Progenitor cell of endocrine pancreas (in vitro differentiated cells): Measurements from ENCODE around the gene JAG1. TPM values are rescaled to one million over a fixed set of nuclear protein-coding genes. Genes with fewer than 3 reads are reported as not detected.
A peak's percentile ranks its signal among the peaks of the same experiment; 100 is the strongest.

Experiments
- DNase-seq: peaks from one replicate; pipeline ENCODE4 v3.0.0; 2021; ENCODE audit warnings: low spot score; ENCODE audit not compliant: unreplicated experiment
- H3K27ac Mint-ChIP-seq: 2 replicates; pipeline ENCODE4 v1.8.0; 2021; ENCODE audit warnings: mild to moderate bottlenecking, moderate library complexity, mixed read lengths
- H3K27me3 Mint-ChIP-seq: 2 replicates; pipeline ENCODE4 v1.8.0; 2021; ENCODE audit warnings: mixed read lengths
- H3K36me3 Mint-ChIP-seq: 2 replicates; pipeline ENCODE4 v1.8.0; 2022; ENCODE audit warnings: mixed read lengths; ENCODE audit not compliant: insufficient read depth
- H3K4me1 Mint-ChIP-seq: 2 replicates; pipeline ENCODE4 v1.8.0; 2021; ENCODE audit warnings: low read depth, mixed read lengths
- H3K4me3 Mint-ChIP-seq: 2 replicates; pipeline ENCODE4 v1.8.0; 2021; ENCODE audit warnings: low read depth, mild to moderate bottlenecking, moderate library complexity, mixed read lengths
- H3K9me3 Mint-ChIP-seq: 2 replicates; pipeline ENCODE4 v1.8.0; 2021; ENCODE audit warnings: low read depth, mixed read lengths
- CTCF ChIP-seq: fragments of 200-600 bp; sonication (generic); IDR thresholded peaks from one replicate; pipeline ENCODE4 v1.5.0; 2021; ENCODE audit warnings: antibody characterized with exemption, mild to moderate bottlenecking; ENCODE audit not compliant: unreplicated experiment
- total RNA-seq: library from RNA; stranded (reverse); gene quantifications from 2 replicates; pipeline ENCODE4 v1.2.1, GENCODE V29; 2021

The JAG1 gene
- total RNA-seq, 1 donor from 2014 or later: 277 TPM

GRCh38 chr20:10672624-10673127, 1.1 kb downstream of the JAG1 start:
- DNase-seq: peak; percentile 23
- H3K27ac Mint-ChIP-seq: peak overlapping the region; percentile 96
- no peak for TF ChIP-seq CTCF
- peak overlapping the region; percentile 99 for H3K4me3 Mint-ChIP-seq
- peaks cover 26% of the 10 kb centered on the region for H3K36me3 Mint-ChIP-seq
- peaks cover 40% of the 10 kb centered on the region for H3K4me1 Mint-ChIP-seq
- H3K27me3 Mint-ChIP-seq: no peaks in the 10 kb centered on the region
- no peaks in the 10 kb centered on the region for H3K9me3 Mint-ChIP-seq

- H3K4me1 Mint-ChIP-seq: peaks cover 45% of the 10 kb centered on the region
- H3K27me3 Mint-ChIP-seq: no peaks in the 10 kb centered on the region
- DNase-seq: peak; percentile 25
- H3K4me3 Mint-ChIP-seq: peak overlapping the region; percentile 99
- peaks cover 29% of the 10 kb centered on the region for H3K36me3 Mint-ChIP-seq
- no peak for TF ChIP-seq CTCF
- H3K9me3 Mint-ChIP-seq: no peaks in the 10 kb centered on the region
- H3K27ac Mint-ChIP-seq: peak overlapping the region; percentile 96
These were observed 1.7 kb downstream of the JAG1 start for GRCh38 chr20:10671919-10672623.

GRCh38 chr20:10671221-10671918, 2.4 kb downstream of the JAG1 start:
- peak; percentile 57 for TF ChIP-seq CTCF
- peaks cover 42% of the 10 kb centered on the region for H3K4me1 Mint-ChIP-seq
- H3K27me3 Mint-ChIP-seq: no peaks in the 10 kb centered on the region
- peak overlapping the region; percentile 93 for H3K27ac Mint-ChIP-seq
- DNase-seq: peak; percentile 30
- peak overlapping the region; percentile 99 for H3K4me3 Mint-ChIP-seq
- H3K36me3 Mint-ChIP-seq: peaks cover 29% of the 10 kb centered on the region
- no peaks in the 10 kb centered on the region for H3K9me3 Mint-ChIP-seq

GRCh38 chr20:10670501-10671220, 3.1 kb downstream of the JAG1 start:
- Mint-ChIP-seq H3K36me3 (peaks cover 34% of the 10 kb centered on the region), H3K9me3 (no peaks in the 10 kb centered on the region), H3K27me3 (no peaks in the 10 kb centered on the region), H3K4me1 (peaks cover 46% of the 10 kb centered on the region), H3K4me3 (peak overlapping the region; percentile 99), H3K27ac (peak overlapping the region; percentile 93)
- TF ChIP-seq CTCF: no peak
- no peak for DNase-seq

- TF ChIP-seq CTCF: no peak
- peak overlapping the region; percentile 21 for H3K27ac Mint-ChIP-seq
- H3K9me3 Mint-ChIP-seq: no peaks in the 10 kb centered on the region
- peaks cover 39% of the 10 kb centered on the region for H3K36me3 Mint-ChIP-seq
- H3K4me3 Mint-ChIP-seq: peak overlapping the region; percentile 99
- H3K4me1 Mint-ChIP-seq: peaks cover 47% of the 10 kb centered on the region
- DNase-seq: no peak
- H3K27me3 Mint-ChIP-seq: no peaks in the 10 kb centered on the region
These were observed 3.9 kb downstream of the JAG1 start for GRCh38 chr20:10669843-10670446.
